ENCODE measurements around the gene INSYN1. TPM values are rescaled to one million over a fixed set of nuclear protein-coding genes. Genes with fewer than 3 reads are reported as not detected.

The INSYN1 gene
- total RNA-seq, 1 experiment from 2014 or later, result not detected

GRCh38 chr15:73747847-73748590, 5.1 kb downstream of the INSYN1 start:
- ChIA-PET POLR2A (no interaction called here), CTCF (interaction anchor here (0.6 kb wide), 1 partner anchor 26 kb away, joined by 3 read pairs; no protein-coding TSS in a partner anchor)
- BruUV-seq (replicated peaks), result no TSS peak
- TF ChIP-seq CTCF (IDR thresholded peaks at IDR 0.05; ENCODE audit: unreplicated experiment), result no peak
- intact Hi-C loops (cut with micrococcal nuclease), result no loop called here
- no peak overlapping the region for H3K4me3 Mint-ChIP-seq (ENCODE audit: unreplicated experiment)
- no peak for DNase-seq (ENCODE audit: unreplicated experiment)
- H3K9me3 Mint-ChIP-seq (ENCODE audit: unreplicated experiment), result no peaks in the 10 kb centered on the region
- H3K27me3 Mint-ChIP-seq (ENCODE audit: insufficient read depth, unreplicated experiment), result peaks cover 55% of the 10 kb centered on the region
- H3K27ac Mint-ChIP-seq (ENCODE audit: low read depth, unreplicated experiment), result no peak overlapping the region
- no peaks in the 10 kb centered on the region for H3K36me3 Mint-ChIP-seq (ENCODE audit: insufficient read depth, unreplicated experiment)
- H3K4me1 Mint-ChIP-seq (ENCODE audit: insufficient read depth, unreplicated experiment), result no peaks in the 10 kb centered on the region

GRCh38 chr15:73746883-73747282, 6.3 kb downstream of the INSYN1 start:
- H3K4me1 Mint-ChIP-seq (ENCODE audit: insufficient read depth, unreplicated experiment), result no peaks in the 10 kb centered on the region
- TF ChIP-seq CTCF (IDR thresholded peaks at IDR 0.05; ENCODE audit: unreplicated experiment), result no peak
- H3K27me3 Mint-ChIP-seq (ENCODE audit: insufficient read depth, unreplicated experiment), result peaks cover 55% of the 10 kb centered on the region
- no peak overlapping the region for H3K4me3 Mint-ChIP-seq (ENCODE audit: unreplicated experiment)
- H3K36me3 Mint-ChIP-seq (ENCODE audit: insufficient read depth, unreplicated experiment), result peaks cover under 1% of the 10 kb centered on the region
- CTCF ChIA-PET, result no interaction called here
- H3K9me3 Mint-ChIP-seq (ENCODE audit: unreplicated experiment), result no peaks in the 10 kb centered on the region
- H3K27ac Mint-ChIP-seq (ENCODE audit: low read depth, unreplicated experiment), result no peak overlapping the region
- intact Hi-C loops (cut with micrococcal nuclease), result no loop called here
- DNase-seq (ENCODE audit: unreplicated experiment), result no peak
- BruUV-seq (replicated peaks), result no TSS peak
- POLR2A ChIA-PET, result no interaction called here

GRCh38 chr15:73746261-73746660, 6.9 kb downstream of the INSYN1 start:
- intact Hi-C loops (cut with micrococcal nuclease), result no loop called here
- Mint-ChIP-seq H3K4me1 (ENCODE audit: insufficient read depth, unreplicated experiment) (no peaks in the 10 kb centered on the region), H3K4me3 (ENCODE audit: unreplicated experiment) (no peak overlapping the region), H3K27me3 (ENCODE audit: insufficient read depth, unreplicated experiment) (peaks cover 50% of the 10 kb centered on the region), H3K27ac (ENCODE audit: low read depth, unreplicated experiment) (no peak overlapping the region), H3K9me3 (ENCODE audit: unreplicated experiment) (no peaks in the 10 kb centered on the region), H3K36me3 (ENCODE audit: insufficient read depth, unreplicated experiment) (peaks cover 6% of the 10 kb centered on the region)
- POLR2A ChIA-PET, result interaction anchor here (1.1 kb wide), 1 partner anchor 10 kb away, joined by 3 read pairs; no protein-coding TSS in a partner anchor
- BruUV-seq (replicated peaks), result no TSS peak
- CTCF ChIA-PET, result interaction anchor here (0.6 to 0.7 kb wide), 2 partner anchors 18 to 99 kb away, joined by 3 to 4 read pairs; no protein-coding TSS in a partner anchor
- no peak for DNase-seq (ENCODE audit: unreplicated experiment)
- TF ChIP-seq CTCF (IDR thresholded peaks at IDR 0.05; ENCODE audit: unreplicated experiment), result no peak

GRCh38 chr15:73745073-73745472, 8.1 kb downstream of the INSYN1 start:
- intact Hi-C loops (cut with micrococcal nuclease), result no loop called here
- peaks cover 6% of the 10 kb centered on the region for H3K36me3 Mint-ChIP-seq (ENCODE audit: insufficient read depth, unreplicated experiment)
- no peak overlapping the region for H3K4me3 Mint-ChIP-seq (ENCODE audit: unreplicated experiment)
- CTCF ChIA-PET, result no interaction called here
- DNase-seq (ENCODE audit: unreplicated experiment), result no peak
- H3K27ac Mint-ChIP-seq (ENCODE audit: low read depth, unreplicated experiment), result no peak overlapping the region
- no peak for TF ChIP-seq CTCF (IDR thresholded peaks at IDR 0.05; ENCODE audit: unreplicated experiment)
- POLR2A ChIA-PET, result no interaction called here
- H3K4me1 Mint-ChIP-seq (ENCODE audit: insufficient read depth, unreplicated experiment), result no peaks in the 10 kb centered on the region
- H3K27me3 Mint-ChIP-seq (ENCODE audit: insufficient read depth, unreplicated experiment), result peaks cover 38% of the 10 kb centered on the region
- no TSS peak for BruUV-seq (replicated peaks)
- no peaks in the 10 kb centered on the region for H3K9me3 Mint-ChIP-seq (ENCODE audit: unreplicated experiment)

Measured in MCF 10A (cell line).